ENCODE measurements around the gene RPL31.

- no peak for TF ChIP-seq REST (IDR thresholded peaks at IDR 0.05; ENCODE audit: low read depth, low read length)
- TF ChIP-seq MXI1 (IDR thresholded peaks at IDR 0.05; ENCODE audit: low read depth, low read length): no peak
- TF ChIP-seq CTCF (IDR thresholded peaks at IDR 0.05): no peak
- TF ChIP-seq POLR2AphosphoS5 (IDR thresholded peaks at IDR 0.05; ENCODE audit: low read depth, low read length): no peak
- no peak for TF ChIP-seq FOXJ3 (CRISPR knock-in tag; IDR thresholded peaks at IDR 0.05)
- no peak for TF ChIP-seq TAF1 (IDR thresholded peaks at IDR 0.05; ENCODE audit: borderline replicate concordance, low read depth, low read length)
- TF ChIP-seq EP300 (IDR thresholded peaks at IDR 0.05; ENCODE audit: borderline replicate concordance in 1 of 2, low read depth in 1 of 2, low read length in 1 of 2): no peak
- TF ChIP-seq GATA2 (CRISPR knock-in tag; IDR thresholded peaks at IDR 0.05): no peak
- TF ChIP-seq USF2 (IDR thresholded peaks at IDR 0.05; ENCODE audit: borderline replicate concordance, low read depth, low read length): no peak
- TF ChIP-seq CHD2 (IDR thresholded peaks at IDR 0.05; ENCODE audit: low read length, partially characterized antibody): no peak
- TF ChIP-seq FOXM1 (IDR thresholded peaks at IDR 0.05; ENCODE audit: low read depth): no peak
These were observed 23.5 kb downstream of the RPL31 start for GRCh38 chr2:101025561-101025960.

Measured in SK-N-SH (cell line).